SU-DHL-6 (cell line): Measurements from ENCODE around the gene PIGP.

ENCODE experiments used
- H2AFZ ChIP-seq: fragments of 200-600 bp; sonication (generic); 2 replicates; pipeline ENCODE4 v1.6.1; 2014; ENCODE audit warnings: low read depth, mild to moderate bottlenecking, moderate library complexity, mixed read lengths, antibody characterized with exemption, low read length; ENCODE audit not compliant: severe bottlenecking
- H3F3A ChIP-seq: fragments of 200-600 bp; shearing (Covaris generic); 2 replicates; pipeline ENCODE4 v1.6.0; 2016; ENCODE audit warnings: antibody characterized with exemption, mild to moderate bottlenecking; ENCODE audit not compliant: insufficient read depth
- H3K27ac ChIP-seq: fragments of 200-600 bp; sonication (generic); 2 replicates; pipeline ENCODE4 v1.5.1; 2016; ENCODE audit warnings: low read depth, mild to moderate bottlenecking, low read length, moderate library complexity, mixed read lengths
- H3K27me3 ChIP-seq: fragments of 200-600 bp; sonication (generic), shearing (Covaris generic); 2 replicates; pipeline ENCODE4 v1.6.0; 2014; ENCODE audit warnings: mild to moderate bottlenecking, low read length
- H3K36me3 ChIP-seq: fragments of 200-600 bp; sonication (generic); 2 replicates; pipeline ENCODE4 v1.6.1; 2014; ENCODE audit warnings: mild to moderate bottlenecking, low read length, mixed read lengths
- H3K4me2 ChIP-seq: fragments of 300-600, 200-600 bp; shearing (Covaris generic), sonication (generic); 2 replicates; pipeline ENCODE4 v1.6.0; 2014; ENCODE audit warnings: low read length, low read depth, mild to moderate bottlenecking; ENCODE audit not compliant: poor library complexity, severe bottlenecking
- H3K4me3 ChIP-seq: fragments of 200-600 bp; sonication (generic); 2 replicates; pipeline ENCODE4 v1.5.1; 2014; ENCODE audit warnings: antibody characterized with exemption, low read length, mild to moderate bottlenecking, mixed read lengths; ENCODE audit not compliant: insufficient read depth, poor library complexity, severe bottlenecking
- H3K79me2 ChIP-seq: fragments of 200-600 bp; sonication (generic); 2 replicates; pipeline ENCODE4 v1.6.1; 2014; ENCODE audit warnings: mild to moderate bottlenecking, low read length, moderate library complexity; ENCODE audit not compliant: insufficient read depth
- H3K9ac ChIP-seq: fragments of 200-600 bp; sonication (generic); 2 replicates; pipeline ENCODE4 v1.7.0; 2014; ENCODE audit warnings: mild to moderate bottlenecking, low read length
- H3K9me2 ChIP-seq: fragments of 200-600 bp; sonication (generic); replicated peaks from 2 replicates; pipeline ENCODE4 v1.6.1; 2014; ENCODE audit warnings: low read length; ENCODE audit not compliant: insufficient read depth
- H3K9me3 ChIP-seq: fragments of 200-600 bp; sonication (generic); 2 replicates; pipeline ENCODE4 v1.6.1; 2014; ENCODE audit warnings: low read length, mixed read lengths; ENCODE audit not compliant: insufficient read depth
- H4K20me1 ChIP-seq: fragments of 200-600 bp; sonication (generic); 2 replicates; pipeline ENCODE4 v1.6.1; 2014; ENCODE audit warnings: low read depth, mild to moderate bottlenecking, antibody characterized with exemption, low read length, moderate library complexity, mixed read lengths
- CTCF ChIP-seq: fragments of 200-600 bp; sonication (generic); IDR thresholded peaks from one replicate; pipeline ENCODE4 v1.5.1; 2017; ENCODE audit warnings: antibody characterized with exemption, mild to moderate bottlenecking, low read length, moderate library complexity; ENCODE audit not compliant: insufficient read depth, poor library complexity, severe bottlenecking
- EZH2phosphoT487 ChIP-seq: fragments of 200-600 bp; sonication (generic), shearing (Covaris generic); conservative IDR thresholded peaks from 2 replicates; pipeline ENCODE4 v1.6.1; 2018; ENCODE audit warnings: mild to moderate bottlenecking, antibody characterized with exemption, low read length, moderate library complexity, mixed read lengths

PIGP gene

GRCh38 chr21:37076087-37076850, 3.4 kb upstream of the PIGP start:
- H3F3A ChIP-seq: peaks cover 27% of the 10 kb centered on the region
- H3K4me2 ChIP-seq: no peak overlapping the region
- TF ChIP-seq EZH2phosphoT487: no peak
- no peak for TF ChIP-seq CTCF
- H3K27ac ChIP-seq: no peak overlapping the region
- H3K36me3 ChIP-seq: peaks cover 7% of the 10 kb centered on the region; the same call in 1 of the 2 replicates
- H3K9me3 ChIP-seq: no peaks in the 10 kb centered on the region
- H3K9ac ChIP-seq: no peak overlapping the region
- no peak overlapping the region for H2AFZ ChIP-seq
- H3K4me3 ChIP-seq: no peak overlapping the region
- H3K79me2 ChIP-seq: peaks cover 78% of the 10 kb centered on the region
- H4K20me1 ChIP-seq: peaks cover 12% of the 10 kb centered on the region
- no peaks in the 10 kb centered on the region for H3K9me2 ChIP-seq
- no peaks in the 10 kb centered on the region for H3K27me3 ChIP-seq

GRCh38 chr21:37075214-37075770, 2.4 kb upstream of the PIGP start:
- Histone ChIP-seq H3K9me2 (no peaks in the 10 kb centered on the region), H4K20me1 (peaks cover 12% of the 10 kb centered on the region), H3K79me2 (peaks cover 69% of the 10 kb centered on the region), H3K9me3 (no peaks in the 10 kb centered on the region), H3K9ac (no peak overlapping the region), H3K4me2 (peak overlapping the region; percentile 60), H3K4me3 (no peak overlapping the region), H3K36me3 (peaks cover 7% of the 10 kb centered on the region; the same call in 1 of the 2 replicates), H2AFZ (no peak overlapping the region), H3K27ac (no peak overlapping the region), H3F3A (peaks cover 29% of the 10 kb centered on the region), H3K27me3 (no peaks in the 10 kb centered on the region)
- TF ChIP-seq EZH2phosphoT487 (no peak), CTCF (no peak)

GRCh38 chr21:37074546-37074945, 1.7 kb upstream of the PIGP start:
- Histone ChIP-seq H3K36me3 (peaks cover 7% of the 10 kb centered on the region; the same call in 1 of the 2 replicates), H3K79me2 (peaks cover 61% of the 10 kb centered on the region), H3K27me3 (no peaks in the 10 kb centered on the region), H3F3A (peaks cover 29% of the 10 kb centered on the region), H3K27ac (no peak overlapping the region), H3K4me3 (peak overlapping the region; percentile 64), H2AFZ (no peak overlapping the region), H3K9me2 (no peaks in the 10 kb centered on the region), H3K9ac (peak overlapping the region; percentile 85), H3K4me2 (peak overlapping the region; percentile 60), H3K9me3 (no peaks in the 10 kb centered on the region), H4K20me1 (peaks cover 12% of the 10 kb centered on the region)
- TF ChIP-seq CTCF (no peak), EZH2phosphoT487 (no peak)
